Activated CD8-positive, alpha-beta T cell treated with anti-CD3 and anti-CD28 coated beads, Interleukin-2, amount 10 ng/mL, durations not matched to agents 7 days and 5 days (primary cell): ENCODE results near the gene APBB2. TPM values are rescaled to one million over a fixed set of nuclear protein-coding genes. Genes with fewer than 3 reads are reported as not detected.

ENCODE experiments used
- ATAC-seq: fragments of 150-1000 bp; cut with Tn5 transposase; one replicate; pipeline ENCODE4 v1.10.0; 2021; ENCODE audit warnings: moderate library complexity
- CTCF ChIA-PET: fragments of 350-600 bp; sonication (Branson Sonifier 250); formaldehyde crosslinking; loops from one replicate; lab custom pipeline; 2021; ENCODE audit warnings: antibody characterized with exemption; lab: Charles Lee
- POLR2A ChIA-PET: fragments of 350-600 bp; sonication (Branson Sonifier 250); formaldehyde crosslinking; loops from one replicate; lab custom pipeline; 2021; ENCODE audit warnings: antibody characterized with exemption; lab: Charles Lee
- DNase-seq: peaks from one replicate; pipeline ENCODE4 v3.0.0-alpha.2; 2020
- H3K27ac Mint-ChIP-seq: one replicate; pipeline ENCODE4 v1.8.0; 2021; ENCODE audit warnings: mild to moderate bottlenecking, mixed read lengths
- H3K27me3 Mint-ChIP-seq: one replicate; pipeline ENCODE4 v1.8.0; 2021; ENCODE audit warnings: low read depth, mixed read lengths
- H3K36me3 Mint-ChIP-seq: one replicate; pipeline ENCODE4 v1.8.0; 2021; ENCODE audit warnings: low read depth, mixed read lengths
- H3K4me1 Mint-ChIP-seq: one replicate; pipeline ENCODE4 v1.8.0; 2021; ENCODE audit warnings: low read depth, mixed read lengths
- H3K4me3 Mint-ChIP-seq: one replicate; pipeline ENCODE4 v1.8.0; 2021; ENCODE audit warnings: mild to moderate bottlenecking, mixed read lengths
- H3K9me3 Mint-ChIP-seq: one replicate; pipeline ENCODE4 v1.8.0; 2022; ENCODE audit warnings: mixed read lengths; ENCODE audit not compliant: insufficient read depth
- total RNA-seq, 2 experiments: library from RNA; stranded (reverse); gene quantifications; one replicate each; pipeline ENCODE4 v1.2.3, GENCODE V29; 2021

The APBB2 gene
- total RNA-seq, 2 experiments from 2014 or later, result 0.53 to 0.57 TPM

GRCh38 chr4:41074215-41074614, 140.1 kb downstream of the APBB2 start:
- H3K36me3 Mint-ChIP-seq, result no peaks in the 10 kb centered on the region
- ATAC-seq (no peak), DNase-seq (no peak)
- H3K9me3 Mint-ChIP-seq, result no peaks in the 10 kb centered on the region
- ChIA-PET CTCF (no interaction called here), POLR2A (no interaction called here)
- H3K27ac Mint-ChIP-seq, result no peak overlapping the region
- no peaks in the 10 kb centered on the region for H3K4me1 Mint-ChIP-seq
- no peaks in the 10 kb centered on the region for H3K27me3 Mint-ChIP-seq
- H3K4me3 Mint-ChIP-seq, result no peak overlapping the region

- POLR2A ChIA-PET, result no interaction called here
- no peaks in the 10 kb centered on the region for H3K27me3 Mint-ChIP-seq
- no peak overlapping the region for H3K4me3 Mint-ChIP-seq
- DNase-seq (no peak), ATAC-seq (no peak)
- no peaks in the 10 kb centered on the region for H3K4me1 Mint-ChIP-seq
- H3K27ac Mint-ChIP-seq, result no peak overlapping the region
- no peaks in the 10 kb centered on the region for H3K36me3 Mint-ChIP-seq
- no peaks in the 10 kb centered on the region for H3K9me3 Mint-ChIP-seq
- CTCF ChIA-PET, result no interaction called here
These were observed 142.1 kb downstream of the APBB2 start for GRCh38 chr4:41072021-41072777.

GRCh38 chr4:41070516-41071281, 143.6 kb downstream of the APBB2 start:
- Mint-ChIP-seq H3K4me1 (no peaks in the 10 kb centered on the region), H3K27me3 (no peaks in the 10 kb centered on the region), H3K4me3 (no peak overlapping the region), H3K27ac (no peak overlapping the region), H3K36me3 (no peaks in the 10 kb centered on the region), H3K9me3 (no peaks in the 10 kb centered on the region)
- ATAC-seq (no peak), DNase-seq (no peak)
- CTCF ChIA-PET, result no interaction called here
- POLR2A ChIA-PET, result no interaction called here

GRCh38 chr4:41069838-41070237, 144.5 kb downstream of the APBB2 start:
- POLR2A ChIA-PET, result no interaction called here

GRCh38 chr4:41069257-41069656, 145.1 kb downstream of the APBB2 start:
- no peak for DNase-seq
- ChIA-PET POLR2A (no interaction called here), CTCF (no interaction called here)
- H3K4me3 Mint-ChIP-seq, result no peak overlapping the region
- no peaks in the 10 kb centered on the region for H3K9me3 Mint-ChIP-seq
- H3K4me1 Mint-ChIP-seq, result no peaks in the 10 kb centered on the region
- no peak for ATAC-seq
- no peaks in the 10 kb centered on the region for H3K27me3 Mint-ChIP-seq
- H3K27ac Mint-ChIP-seq, result no peak overlapping the region
- no peaks in the 10 kb centered on the region for H3K36me3 Mint-ChIP-seq

More at GRCh38 chr4:41069838-41070237, 144.5 kb downstream of the APBB2 start:
- ATAC-seq (no peak), DNase-seq (no peak)
- Mint-ChIP-seq H3K27ac (no peak overlapping the region), H3K4me1 (no peaks in the 10 kb centered on the region), H3K36me3 (no peaks in the 10 kb centered on the region), H3K27me3 (no peaks in the 10 kb centered on the region), H3K9me3 (no peaks in the 10 kb centered on the region), H3K4me3 (no peak overlapping the region)
- CTCF ChIA-PET, result no interaction called here

GRCh38 chr4:41067369-41067768, 147.0 kb downstream of the APBB2 start:
- H3K4me3 Mint-ChIP-seq, result no peak overlapping the region
- CTCF ChIA-PET, result no interaction called here

GRCh38 chr4:41066049-41066448, 148.3 kb downstream of the APBB2 start:
- Mint-ChIP-seq H3K4me1 (no peaks in the 10 kb centered on the region), H3K4me3 (no peak overlapping the region), H3K9me3 (no peaks in the 10 kb centered on the region), H3K36me3 (no peaks in the 10 kb centered on the region), H3K27ac (no peak overlapping the region), H3K27me3 (no peaks in the 10 kb centered on the region)
- DNase-seq (no peak), ATAC-seq (no peak)
- CTCF ChIA-PET, result no interaction called here
- POLR2A ChIA-PET, result no interaction called here

More at GRCh38 chr4:41067369-41067768, 147.0 kb downstream of the APBB2 start:
- H3K36me3 Mint-ChIP-seq, result no peaks in the 10 kb centered on the region
- POLR2A ChIA-PET, result no interaction called here
- no peak for ATAC-seq
- no peaks in the 10 kb centered on the region for H3K4me1 Mint-ChIP-seq
- H3K9me3 Mint-ChIP-seq, result no peaks in the 10 kb centered on the region
- DNase-seq, result no peak
- no peak overlapping the region for H3K27ac Mint-ChIP-seq
- no peaks in the 10 kb centered on the region for H3K27me3 Mint-ChIP-seq

GRCh38 chr4:41065434-41066006, 148.8 kb downstream of the APBB2 start:
- Mint-ChIP-seq H3K27me3 (no peaks in the 10 kb centered on the region), H3K27ac (no peak overlapping the region), H3K36me3 (no peaks in the 10 kb centered on the region), H3K4me3 (no peak overlapping the region), H3K4me1 (no peaks in the 10 kb centered on the region), H3K9me3 (no peaks in the 10 kb centered on the region)
- ATAC-seq, result no peak
- DNase-seq, result no peak
- CTCF ChIA-PET, result no interaction called here
- POLR2A ChIA-PET, result no interaction called here

- H3K4me3 Mint-ChIP-seq, result no peak overlapping the region
- ATAC-seq (no peak), DNase-seq (no peak)
- no peaks in the 10 kb centered on the region for H3K4me1 Mint-ChIP-seq
- CTCF ChIA-PET, result no interaction called here
- no peaks in the 10 kb centered on the region for H3K36me3 Mint-ChIP-seq
- no peaks in the 10 kb centered on the region for H3K9me3 Mint-ChIP-seq
- no peak overlapping the region for H3K27ac Mint-ChIP-seq
- POLR2A ChIA-PET, result no interaction called here
- no peaks in the 10 kb centered on the region for H3K27me3 Mint-ChIP-seq
These were observed 149.4 kb downstream of the APBB2 start for GRCh38 chr4:41064953-41065352.

- H3K4me3 Mint-ChIP-seq, result no peak overlapping the region
- POLR2A ChIA-PET, result no interaction called here
These were observed 152.7 kb downstream of the APBB2 start for GRCh38 chr4:41061482-41062185.

GRCh38 chr4:41060352-41061334, 153.7 kb downstream of the APBB2 start:
- Mint-ChIP-seq H3K27me3 (no peaks in the 10 kb centered on the region), H3K36me3 (no peaks in the 10 kb centered on the region), H3K4me1 (no peaks in the 10 kb centered on the region), H3K9me3 (no peaks in the 10 kb centered on the region), H3K27ac (no peak overlapping the region), H3K4me3 (no peak overlapping the region)
- ChIA-PET POLR2A (no interaction called here), CTCF (no interaction called here)
- ATAC-seq, result no peak
- DNase-seq, result no peak

More at GRCh38 chr4:41061482-41062185, 152.7 kb downstream of the APBB2 start:
- Mint-ChIP-seq H3K27me3 (no peaks in the 10 kb centered on the region), H3K36me3 (no peaks in the 10 kb centered on the region), H3K27ac (no peak overlapping the region), H3K9me3 (no peaks in the 10 kb centered on the region), H3K4me1 (no peaks in the 10 kb centered on the region)
- DNase-seq (no peak), ATAC-seq (no peak)
- CTCF ChIA-PET, result no interaction called here
